Inferior parietal cortex (tissue), 1 donor: ENCODE measurements around the gene DNAJC1.

ENCODE experiments used
- DNase-seq: peaks from one replicate; pipeline ENCODE4 v3.0.0-alpha.2; 2016; ENCODE audit errors: extremely low spot score

Gene DNAJC1

GRCh38 chr10:22006379-22006884, 2.9 kb upstream of the DNAJC1 start:
- DNase-seq: no peak

- DNase-seq: no peak
Measured at GRCh38 chr10:22005763-22006162, 2.2 kb upstream of the DNAJC1 start.

GRCh38 chr10:22003964-22004281, 393 bp upstream of the DNAJC1 start:
- no peak for DNase-seq

GRCh38 chr10:22002591-22003176, 846 bp downstream of the DNAJC1 start:
- DNase-seq: no peak

- no peak for DNase-seq
Measured at GRCh38 chr10:21995557-21995956, 8.0 kb downstream of the DNAJC1 start.

- no peak for DNase-seq
Measured at GRCh38 chr10:21993360-21994001, 10.0 kb downstream of the DNAJC1 start.

GRCh38 chr10:21991785-21992184, 11.7 kb downstream of the DNAJC1 start:
- no peak for DNase-seq

GRCh38 chr10:21990449-21990848, 13.1 kb downstream of the DNAJC1 start:
- DNase-seq: no peak

- peak; percentile 65 for DNase-seq
Measured at GRCh38 chr10:21989453-21990154, 13.9 kb downstream of the DNAJC1 start.

- DNase-seq: no peak
Measured at GRCh38 chr10:21985541-21985940, 18.0 kb downstream of the DNAJC1 start.

- no peak for DNase-seq
Measured at GRCh38 chr10:21981118-21981517, 22.4 kb downstream of the DNAJC1 start.

- no peak for DNase-seq
Measured at GRCh38 chr10:21980691-21981090, 22.8 kb downstream of the DNAJC1 start.

- DNase-seq: no peak
Measured at GRCh38 chr10:21978191-21978862, 25.2 kb downstream of the DNAJC1 start.

GRCh38 chr10:21976739-21977138, 26.8 kb downstream of the DNAJC1 start:
- DNase-seq: peak; percentile 57

- no peak for DNase-seq
Measured at GRCh38 chr10:21976280-21976679, 27.2 kb downstream of the DNAJC1 start.

GRCh38 chr10:21975378-21975990, 28.0 kb downstream of the DNAJC1 start:
- no peak for DNase-seq

- no peak for DNase-seq
Measured at GRCh38 chr10:21972584-21972983, 30.9 kb downstream of the DNAJC1 start.

- DNase-seq: no peak
Measured at GRCh38 chr10:21969326-21970287, 33.9 kb downstream of the DNAJC1 start.

- no peak for DNase-seq
Measured at GRCh38 chr10:21964983-21965665, 38.4 kb downstream of the DNAJC1 start.

GRCh38 chr10:21962358-21962757, 41.2 kb downstream of the DNAJC1 start:
- no peak for DNase-seq
